GM19324 (cell line): ENCODE measurements around the gene METTL25.
A peak's percentile ranks its signal among the peaks of the same experiment; 100 is the strongest.
"Not testable (repeated sequence)": the region's sequence is repeated elsewhere in the genome, so short reads cannot be mapped to it uniquely, and the experiment has no call there.

Experiments used
- ATAC-seq: cut with Tn5 transposase; IDR thresholded peaks from one replicate; pipeline ENCODE4 v1.9.1; 2021; ENCODE audit warnings: mild to moderate bottlenecking, moderate library complexity; ENCODE audit not compliant: unreplicated experiment, low FRiP score

The METTL25 gene

GRCh38 chr12:82358200-82359114 lies at the start of gene METTL25, which contains the start of gene CCDC59:
METTL25 (plus strand) TSS chr12:82358529; CDS start chr12:82358566, 37 bp downstream.
CCDC59 (minus strand) TSS chr12:82358387; CDS start chr12:82358376, 11 bp downstream.
- peak; percentile 98 for ATAC-seq

DNA sequence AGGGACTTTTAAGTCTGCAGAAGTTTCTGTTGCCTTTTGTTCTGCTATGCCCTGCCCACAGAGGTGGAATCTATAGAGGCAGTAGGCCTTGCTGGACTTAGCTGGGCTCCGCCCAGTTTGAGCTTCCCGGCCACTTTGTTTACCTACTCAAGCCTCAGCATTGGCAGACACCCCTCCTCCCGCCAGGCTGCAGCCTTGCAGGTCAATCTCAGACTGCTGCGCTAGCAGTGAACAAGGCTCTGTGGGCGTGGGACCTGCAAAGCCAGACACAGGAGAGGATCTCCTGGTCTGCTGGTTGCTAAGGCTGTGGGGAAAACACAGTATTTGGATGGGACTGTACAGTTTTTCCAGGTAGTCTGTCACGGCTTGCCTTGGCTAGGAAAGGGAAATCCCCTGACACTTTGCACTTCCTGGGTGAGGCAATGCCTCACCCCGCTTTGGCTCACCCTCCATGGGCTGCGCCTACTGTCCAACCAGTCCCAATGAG lies 43.9 kb upstream of the METTL25 start:
- no peak for ATAC-seq

DNA sequence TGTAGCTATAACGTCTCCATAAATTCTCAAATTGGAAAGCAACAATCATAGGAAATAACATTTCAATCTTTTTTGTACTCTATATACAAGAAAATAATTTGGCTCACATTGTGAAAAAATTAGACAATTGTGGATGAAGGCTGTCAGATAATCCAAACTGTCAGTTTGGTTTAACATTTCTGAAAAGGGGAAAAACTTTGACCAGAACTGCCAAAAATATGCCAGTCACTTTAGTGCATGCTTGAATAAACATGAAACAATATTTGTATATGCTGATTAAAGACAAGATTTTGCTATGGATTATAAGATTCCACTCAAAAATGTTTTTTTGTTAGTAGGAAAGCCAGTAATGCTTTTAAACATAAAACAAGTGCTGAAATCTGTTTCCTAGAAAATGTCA lies 39.1 kb upstream of the METTL25 start:
- no peak for ATAC-seq

GRCh38 chr12:82325540-82326336 lies 32.6 kb upstream of the METTL25 start:
- no peak for ATAC-seq

GRCh38 chr12:82326905-82327503 lies 31.3 kb upstream of the METTL25 start:
- ATAC-seq: no peak

DNA sequence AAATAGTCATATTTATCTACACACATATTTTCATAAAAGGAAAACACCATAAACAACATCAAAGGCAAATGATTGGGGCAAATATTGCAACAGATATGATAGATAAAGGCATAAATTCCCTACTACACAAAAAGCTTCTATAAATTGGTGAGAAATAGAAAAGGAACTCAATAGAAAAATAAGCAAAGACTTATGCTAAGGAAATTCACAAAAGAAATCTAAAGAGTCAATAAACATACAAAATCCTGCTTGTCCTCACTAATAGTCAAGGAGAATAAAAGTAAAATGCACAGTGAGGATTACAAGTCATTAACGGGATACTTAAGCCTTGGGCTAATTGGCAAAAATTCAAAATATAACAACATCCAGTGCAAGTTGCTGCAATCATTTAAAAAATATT lies 30.5 kb upstream of the METTL25 start:
- no peak for ATAC-seq

- no peak for ATAC-seq
Observed at GRCh38 chr12:82329508-82329907, 28.8 kb upstream of the METTL25 start.

- ATAC-seq: no peak
Observed at GRCh38 chr12:82350161-82350560, 8.2 kb upstream of the METTL25 start.

DNA sequence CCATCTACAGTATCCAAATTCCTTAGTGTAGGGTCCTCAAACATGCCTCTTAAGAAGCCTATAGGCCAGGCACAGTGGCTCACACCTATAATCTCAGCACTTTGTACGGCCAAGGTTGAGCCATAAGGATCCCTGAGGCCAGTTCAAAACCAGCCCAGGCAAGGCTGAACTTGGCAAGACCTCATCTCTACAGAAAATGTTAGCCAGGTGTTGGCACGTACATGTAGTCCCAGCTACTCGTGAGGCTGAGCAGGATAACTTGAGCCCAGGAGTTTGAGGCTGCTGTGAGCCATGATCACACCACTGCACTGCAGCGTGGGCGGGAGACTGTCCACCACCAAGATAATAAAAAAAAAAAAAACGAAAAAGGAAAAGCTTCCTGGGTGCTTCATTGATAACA lies 6.9 kb upstream of the METTL25 start:
- ATAC-seq: no peak

DNA sequence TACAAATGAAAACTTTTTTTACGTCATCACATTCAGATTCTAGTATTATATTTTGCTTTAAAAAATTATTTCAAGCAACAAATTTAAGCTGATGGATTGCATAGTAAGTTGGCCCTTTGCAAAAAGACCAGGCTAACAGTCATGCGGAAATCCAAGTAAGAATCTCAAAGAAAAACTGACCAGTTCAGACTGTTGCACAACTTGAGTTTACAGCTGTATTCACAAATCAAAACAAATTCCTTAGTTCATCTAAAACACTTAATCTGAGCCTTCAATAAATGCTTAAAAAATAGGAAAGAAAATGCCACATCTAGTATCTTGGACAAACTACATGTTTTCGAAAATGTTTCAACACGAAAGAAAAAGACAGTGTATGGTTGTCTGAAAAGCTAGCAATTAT lies 989 bp upstream of the METTL25 start:
- ATAC-seq: no peak

DNA sequence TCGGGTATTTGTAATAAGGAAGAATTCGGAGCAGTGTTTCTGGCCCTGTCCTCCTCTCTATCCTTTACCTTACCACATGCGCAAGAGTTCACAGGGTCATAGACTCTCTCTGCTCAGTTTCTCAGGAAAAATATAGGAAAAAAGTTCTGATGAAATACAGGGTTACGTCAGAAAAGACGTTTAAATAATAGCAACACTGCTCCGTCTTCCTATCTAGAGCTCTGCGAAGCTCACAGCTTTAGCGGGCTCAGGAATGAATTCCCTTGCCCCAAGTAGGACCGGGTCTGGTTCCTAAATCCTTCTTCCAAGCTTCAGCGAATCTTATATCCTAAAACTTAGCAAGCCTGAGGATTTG lies 507 bp upstream of the METTL25 start:
- no peak for ATAC-seq

DNA sequence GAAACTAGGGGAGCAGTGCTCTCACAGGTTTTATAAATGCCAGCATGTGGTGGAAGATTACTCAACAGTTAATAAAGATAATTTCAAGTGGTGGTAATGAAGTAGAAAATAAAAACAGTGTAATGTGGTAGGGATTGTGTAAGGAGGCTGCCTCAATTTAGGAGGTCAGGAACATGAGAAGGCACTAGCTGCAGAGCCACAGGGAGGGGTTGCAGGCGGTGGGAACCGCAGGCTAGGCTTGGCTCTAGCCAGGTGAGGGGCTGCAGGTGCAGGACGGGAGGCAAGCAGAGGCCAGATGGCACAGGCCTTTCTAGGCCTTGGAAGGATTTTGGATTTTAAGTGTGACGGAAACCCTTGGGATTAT lies 768 bp downstream of the METTL25 start:
- peak; percentile 11 for ATAC-seq

DNA sequence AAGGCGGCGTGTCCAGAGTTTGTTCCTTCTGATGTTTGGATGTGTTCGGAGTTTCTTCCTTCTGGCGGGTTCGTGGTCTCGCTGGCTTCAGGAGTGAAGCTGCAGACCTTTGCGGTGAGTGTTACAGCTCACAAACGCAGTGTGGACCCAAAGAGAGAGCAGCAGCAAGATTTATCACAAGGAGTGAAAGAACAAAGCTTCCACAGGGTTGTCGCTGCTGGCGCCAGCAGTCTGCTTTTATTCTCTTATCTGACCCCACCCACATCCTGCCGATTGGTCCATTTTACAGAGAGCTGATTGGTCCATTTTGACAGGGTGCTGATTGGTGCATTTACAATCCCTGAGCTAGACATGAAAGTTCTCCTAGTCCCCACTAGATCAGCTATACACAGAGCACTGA lies 2.5 kb downstream of the METTL25 start:
- not testable (repeated sequence) for ATAC-seq

DNA sequence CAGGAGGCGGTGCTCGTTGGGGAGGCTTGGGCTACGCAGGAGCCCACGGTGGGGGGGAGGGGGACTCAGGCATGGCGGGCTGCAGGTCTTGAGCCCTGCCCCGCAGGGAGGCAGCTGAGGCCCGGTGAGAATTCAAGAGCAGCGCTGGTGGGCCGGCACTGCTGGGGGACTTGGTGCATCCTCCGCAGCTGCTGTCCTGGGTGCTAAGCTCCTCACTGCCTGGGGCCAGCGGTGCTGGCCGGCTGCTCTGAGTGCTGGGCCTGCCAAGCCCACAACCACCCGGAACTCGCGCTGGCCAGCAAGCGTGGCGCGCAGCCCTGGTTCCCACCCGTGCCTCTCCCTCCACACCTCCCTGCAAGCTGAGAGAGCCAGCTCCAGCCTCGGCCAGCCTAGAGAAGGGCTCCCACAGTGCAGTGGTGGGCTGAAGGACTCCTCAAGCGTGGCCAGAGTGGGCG lies 3.2 kb downstream of the METTL25 start:
- no peak for ATAC-seq

DNA sequence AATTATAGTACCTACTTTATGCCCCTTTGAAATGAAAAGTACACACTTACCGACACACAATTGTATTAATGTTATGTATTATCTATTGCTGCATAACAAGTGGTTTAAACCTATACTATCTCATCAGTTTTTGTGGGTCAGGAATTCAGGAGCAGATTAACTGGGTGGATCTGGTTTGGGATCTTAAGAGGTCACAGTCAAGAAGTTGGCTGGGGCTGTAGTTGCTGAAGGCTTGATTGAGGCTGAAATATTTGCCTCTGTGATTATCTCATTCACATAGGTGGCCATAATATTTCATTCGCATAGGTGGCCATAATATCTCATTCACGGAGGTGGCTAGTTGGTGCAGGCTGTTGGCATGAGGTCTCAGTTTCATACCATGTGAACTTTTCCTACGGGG lies 5.7 kb downstream of the METTL25 start:
- no peak for ATAC-seq

- ATAC-seq: no peak
Observed at GRCh38 chr12:82366197-82366596, 7.9 kb downstream of the METTL25 start.

- no peak for ATAC-seq
Observed at GRCh38 chr12:82375201-82375600, 16.9 kb downstream of the METTL25 start.

DNA sequence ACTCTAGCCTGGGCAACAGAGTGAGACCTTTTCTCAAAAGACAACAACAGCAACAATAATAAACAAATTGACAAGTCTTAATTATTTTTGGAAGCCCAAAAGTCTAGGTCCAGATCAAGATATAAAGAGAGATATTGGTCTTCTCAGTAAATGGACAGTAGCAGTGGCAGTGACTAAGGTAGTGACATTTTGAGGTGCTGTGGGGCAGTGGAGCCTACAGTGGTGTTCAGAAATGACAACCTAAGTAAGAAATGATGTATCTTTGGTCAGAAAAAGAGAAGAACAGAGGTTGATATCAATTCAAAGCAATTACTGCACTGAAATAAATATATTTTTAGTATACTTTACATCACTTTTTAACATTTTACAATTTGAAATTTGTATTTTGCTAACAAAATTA lies 20.7 kb downstream of the METTL25 start:
- no peak for ATAC-seq

DNA sequence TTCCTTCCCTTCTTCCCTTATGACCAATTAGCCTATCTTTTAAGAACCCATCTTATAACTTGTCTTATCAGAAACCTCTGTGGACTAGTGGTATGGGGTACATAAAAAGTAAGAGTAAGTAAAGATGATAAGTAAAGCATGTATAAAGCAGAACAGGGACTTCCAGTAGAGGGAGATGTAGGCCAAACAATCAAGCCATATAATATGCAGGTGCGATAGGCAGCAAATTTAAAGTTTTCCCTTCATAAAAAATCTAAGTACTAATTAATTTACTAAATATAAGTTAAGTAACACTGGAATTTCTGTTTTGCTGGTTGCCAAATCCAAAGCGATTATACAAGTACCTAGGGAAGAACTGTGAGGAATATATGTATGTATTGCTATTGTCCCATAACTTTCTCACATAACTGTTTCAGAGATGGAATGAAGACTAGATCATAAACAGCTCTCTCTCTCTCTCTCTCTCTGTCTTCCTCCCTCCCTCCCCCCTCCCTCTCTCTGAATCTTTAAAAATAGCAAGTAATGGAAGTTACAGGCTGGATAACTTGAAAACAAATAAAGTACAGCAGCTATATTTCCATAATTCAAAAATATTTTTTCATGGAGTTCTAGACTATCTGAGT lies 25.7 kb downstream of the METTL25 start:
- no peak for ATAC-seq

DNA sequence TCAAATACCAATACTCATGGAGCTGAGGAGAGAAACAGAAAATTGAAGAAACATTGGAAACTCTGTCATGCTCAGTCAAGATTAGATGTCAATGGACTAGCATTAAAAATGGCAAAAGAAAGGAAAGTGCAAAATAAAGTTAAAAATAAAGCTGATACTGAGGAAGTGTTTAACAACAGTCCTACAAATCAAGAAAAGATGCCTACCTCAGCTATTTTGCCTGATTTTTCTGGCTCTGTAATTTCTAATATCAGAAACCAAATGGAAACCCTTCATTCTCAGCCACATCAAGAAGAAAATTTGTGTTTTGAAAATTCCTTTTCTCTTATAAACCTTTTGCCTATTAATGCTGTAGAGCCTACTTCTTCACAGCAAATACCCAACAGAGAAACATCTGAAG lies 40.5 kb downstream of the METTL25 start:
- ATAC-seq: no peak

GRCh38 chr12:82400819-82401218 lies 42.5 kb downstream of the METTL25 start:
- ATAC-seq: no peak
